Right atrium auricular region (tissue), 2 donors: Measurements from ENCODE around the gene AMH. TPM values are rescaled to one million over a fixed set of nuclear protein-coding genes. Genes with fewer than 3 reads are reported as not detected.

ENCODE experiments used
- DNase-seq: peaks from one replicate; pipeline ENCODE4 v3.0.0-alpha.2; 2019; ENCODE audit warnings: low spot score
- H3K27ac ChIP-seq, 2 donors: fragments of 200-600 bp; sonication (generic); 1 replicate in 1 of 2; 2 replicates in 1 of 2; pipeline ENCODE4 v1.5.1; 2016 to 2019
- H3K27me3 ChIP-seq, 2 donors: fragments of 200-600 bp; sonication (generic); one replicate each; pipeline versions ENCODE4 v1.5.1 to v1.6.0; 2017 to 2019
- H3K36me3 ChIP-seq: fragments of 200-600 bp; sonication (generic); one replicate; pipeline ENCODE4 v1.5.1; 2016
- H3K4me1 ChIP-seq, 2 donors: fragments of 200-600 bp; sonication (generic); one replicate each; pipeline versions ENCODE4 v1.5.1 to v1.6.0; 2017 to 2019
- H3K4me3 ChIP-seq, 2 donors: fragments of 200-600 bp; sonication (generic); 1 replicate in 1 of 2; 2 replicates in 1 of 2; pipeline ENCODE4 v1.5.1; 2017 to 2019; ENCODE audit warnings: mild to moderate bottlenecking in 1 of 2, moderate library complexity in 1 of 2
- H3K9me3 ChIP-seq, 2 donors: fragments of 200-600 bp; sonication (generic); one replicate each; pipeline ENCODE4 v1.5.1; 2019
- CTCF ChIP-seq, 2 donors: fragments of 200-600 bp; sonication (generic); IDR thresholded peaks; one replicate each; pipeline ENCODE4 v1.5.1; 2019; ENCODE audit warnings: antibody characterized with exemption in 2 of 2
- total RNA-seq, 2 donors: library from RNA; depleted of rRNA; stranded (reverse); fragments of >200 nt; gene quantifications; one replicate each; pipeline ENCODE4 v1.1.0, GENCODE V29; 2016

The AMH gene
- total RNA-seq, 2 donors from 2014 or later: 0.98 TPM; not detected in 1

- H3K27me3 ChIP-seq: peaks cover 17 to 33% of the 10 kb centered on the region in 2 donors
- peak overlapping the region in 1 of 2 donors; percentile 21 for H3K4me3 ChIP-seq
- H3K36me3 ChIP-seq: peaks cover 25% of the 10 kb centered on the region
- TF ChIP-seq CTCF (IDR thresholded peaks at IDR 0.05): no peak
- H3K27ac ChIP-seq: no peak overlapping the region
- no peaks in the 10 kb centered on the region for H3K9me3 ChIP-seq
- DNase-seq: no peak
- H3K4me1 ChIP-seq: peaks cover 0 to 58% of the 10 kb centered on the region in 2 donors
Measured at GRCh38 chr19:2251106-2252054, 2.3 kb downstream of the AMH start.

GRCh38 chr19:2252055-2252796 is 3.1 kb downstream of the AMH start:
- TF ChIP-seq CTCF (IDR thresholded peaks at IDR 0.05): no peak
- Histone ChIP-seq H3K4me3 (peak overlapping the region in 1 of 2 donors; percentile 21), H3K9me3 (no peaks in the 10 kb centered on the region), H3K27ac (no peak overlapping the region), H3K27me3 (peaks cover 17 to 33% of the 10 kb centered on the region in 2 donors), H3K36me3 (peaks cover 17% of the 10 kb centered on the region), H3K4me1 (peaks cover 0 to 51% of the 10 kb centered on the region in 2 donors)
- no peak for DNase-seq

GRCh38 chr19:2252797-2253105 is 3.6 kb downstream of the AMH start:
- Histone ChIP-seq H3K9me3 (no peaks in the 10 kb centered on the region), H3K36me3 (peaks cover 11% of the 10 kb centered on the region), H3K27me3 (peaks cover 17 to 33% of the 10 kb centered on the region in 2 donors), H3K27ac (no peak overlapping the region), H3K4me3 (peak overlapping the region in 1 of 2 donors; percentile 21), H3K4me1 (peaks cover 0 to 46% of the 10 kb centered on the region in 2 donors)
- TF ChIP-seq CTCF (IDR thresholded peaks at IDR 0.05): no peak
- DNase-seq: no peak

GRCh38 chr19:2253106-2254063 is 4.3 kb downstream of the AMH start:
- no peak for DNase-seq
- H3K27ac ChIP-seq: no peak overlapping the region
- TF ChIP-seq CTCF (IDR thresholded peaks at IDR 0.05): no peak
- H3K9me3 ChIP-seq: no peaks in the 10 kb centered on the region
- H3K27me3 ChIP-seq: peaks cover 17 to 33% of the 10 kb centered on the region in 2 donors
- peaks cover 5% of the 10 kb centered on the region for H3K36me3 ChIP-seq
- H3K4me1 ChIP-seq: peaks cover 0 to 46% of the 10 kb centered on the region in 2 donors
- peak overlapping the region in 1 of 2 donors; percentile 9 for H3K4me3 ChIP-seq
